GM12801 (cell line): ENCODE measurements around the gene RAC3.

Experiments used
- TF ChIP-seq, protein P1 (sequence below): IDR thresholded peaks from one replicate; pipeline ENCODE4 v1.5.1; 2011; ENCODE audit warnings: control low read depth; ENCODE audit not compliant: insufficient read length; ENCODE audit errors: extremely low read depth

RAC3 gene

GRCh38 chr17:82051776-82052637 lies 20.5 kb downstream of the RAC3 start, which contains the start of the genes GPS1 and RFNG:
Gene GPS1 (plus strand): TSS chr17:82051898. CDS start chr17:82051932, 34 bp downstream.
Gene RFNG (minus strand): TSS chr17:82051811. CDS start chr17:82051766, 45 bp downstream.
- TF ChIP-seq, protein P1, sequence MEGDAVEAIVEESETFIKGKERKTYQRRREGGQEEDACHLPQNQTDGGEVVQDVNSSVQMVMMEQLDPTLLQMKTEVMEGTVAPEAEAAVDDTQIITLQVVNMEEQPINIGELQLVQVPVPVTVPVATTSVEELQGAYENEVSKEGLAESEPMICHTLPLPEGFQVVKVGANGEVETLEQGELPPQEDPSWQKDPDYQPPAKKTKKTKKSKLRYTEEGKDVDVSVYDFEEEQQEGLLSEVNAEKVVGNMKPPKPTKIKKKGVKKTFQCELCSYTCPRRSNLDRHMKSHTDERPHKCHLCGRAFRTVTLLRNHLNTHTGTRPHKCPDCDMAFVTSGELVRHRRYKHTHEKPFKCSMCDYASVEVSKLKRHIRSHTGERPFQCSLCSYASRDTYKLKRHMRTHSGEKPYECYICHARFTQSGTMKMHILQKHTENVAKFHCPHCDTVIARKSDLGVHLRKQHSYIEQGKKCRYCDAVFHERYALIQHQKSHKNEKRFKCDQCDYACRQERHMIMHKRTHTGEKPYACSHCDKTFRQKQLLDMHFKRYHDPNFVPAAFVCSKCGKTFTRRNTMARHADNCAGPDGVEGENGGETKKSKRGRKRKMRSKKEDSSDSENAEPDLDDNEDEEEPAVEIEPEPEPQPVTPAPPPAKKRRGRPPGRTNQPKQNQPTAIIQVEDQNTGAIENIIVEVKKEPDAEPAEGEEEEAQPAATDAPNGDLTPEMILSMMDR: no peak

DNA sequence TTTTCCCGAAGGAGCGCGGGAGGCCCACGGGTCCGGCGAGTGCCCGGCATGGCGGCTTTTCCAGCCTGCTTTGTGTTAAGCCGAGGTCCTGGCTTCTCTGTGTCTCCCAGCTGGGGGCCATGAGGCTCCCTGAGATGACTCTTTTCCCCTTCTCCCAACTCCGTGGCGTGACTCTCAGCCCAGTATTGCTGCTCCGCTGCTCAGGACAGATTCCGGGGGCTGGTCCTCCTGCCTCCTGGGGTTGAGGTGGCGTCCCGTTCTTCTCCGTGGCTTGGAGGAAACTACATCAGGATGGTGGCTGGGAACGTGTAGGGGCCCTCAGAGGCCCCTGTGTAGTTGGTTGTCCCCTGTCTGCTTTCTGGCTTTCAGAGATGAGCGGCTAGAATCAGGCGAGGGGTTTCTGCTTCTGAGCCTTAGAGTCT lies 21.2 kb downstream of the RAC3 start:
- TF ChIP-seq, protein P1: no peak

GRCh38 chr17:82053130-82053529 lies 21.7 kb downstream of the RAC3 start:
- TF ChIP-seq, protein P1: no peak

DNA sequence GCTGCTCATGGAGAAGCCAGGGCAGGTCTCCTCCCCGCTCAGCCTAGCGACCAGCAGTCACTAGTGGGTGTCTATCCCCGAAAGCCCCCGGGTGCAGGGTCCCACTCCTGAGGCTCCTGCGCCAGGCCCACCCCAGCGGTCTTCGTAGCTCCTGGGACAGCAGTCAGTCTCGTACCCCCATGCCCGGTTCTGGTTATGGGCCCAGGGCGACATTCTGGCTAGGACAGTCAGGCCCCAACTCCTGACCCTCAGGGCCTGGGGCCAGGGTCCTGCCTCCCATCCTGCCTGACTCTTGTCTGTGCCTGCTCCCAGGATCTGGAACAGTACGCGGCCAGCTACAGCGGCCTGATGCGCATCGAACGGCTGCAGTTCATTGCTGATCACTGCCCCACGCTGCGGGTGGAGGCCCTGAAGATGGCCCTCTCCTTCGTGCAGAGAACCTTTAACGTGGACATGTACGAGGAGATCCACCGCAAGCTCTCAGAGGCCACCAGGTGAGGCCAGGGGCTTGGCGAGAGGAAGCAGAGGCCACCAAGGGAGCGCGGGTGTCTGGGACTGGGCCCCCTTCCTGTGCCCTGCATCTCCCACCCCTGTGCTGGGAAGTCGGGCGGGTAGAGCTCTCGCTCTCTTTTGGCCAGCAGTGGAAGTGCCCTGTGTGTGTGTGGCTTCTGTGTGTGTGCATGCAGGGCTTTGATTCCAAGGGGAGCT lies 22.2 kb downstream of the RAC3 start:
- TF ChIP-seq, protein P1: no peak

GRCh38 chr17:82054351-82055022 lies 23.0 kb downstream of the RAC3 start:
- TF ChIP-seq, protein P1: no peak

DNA sequence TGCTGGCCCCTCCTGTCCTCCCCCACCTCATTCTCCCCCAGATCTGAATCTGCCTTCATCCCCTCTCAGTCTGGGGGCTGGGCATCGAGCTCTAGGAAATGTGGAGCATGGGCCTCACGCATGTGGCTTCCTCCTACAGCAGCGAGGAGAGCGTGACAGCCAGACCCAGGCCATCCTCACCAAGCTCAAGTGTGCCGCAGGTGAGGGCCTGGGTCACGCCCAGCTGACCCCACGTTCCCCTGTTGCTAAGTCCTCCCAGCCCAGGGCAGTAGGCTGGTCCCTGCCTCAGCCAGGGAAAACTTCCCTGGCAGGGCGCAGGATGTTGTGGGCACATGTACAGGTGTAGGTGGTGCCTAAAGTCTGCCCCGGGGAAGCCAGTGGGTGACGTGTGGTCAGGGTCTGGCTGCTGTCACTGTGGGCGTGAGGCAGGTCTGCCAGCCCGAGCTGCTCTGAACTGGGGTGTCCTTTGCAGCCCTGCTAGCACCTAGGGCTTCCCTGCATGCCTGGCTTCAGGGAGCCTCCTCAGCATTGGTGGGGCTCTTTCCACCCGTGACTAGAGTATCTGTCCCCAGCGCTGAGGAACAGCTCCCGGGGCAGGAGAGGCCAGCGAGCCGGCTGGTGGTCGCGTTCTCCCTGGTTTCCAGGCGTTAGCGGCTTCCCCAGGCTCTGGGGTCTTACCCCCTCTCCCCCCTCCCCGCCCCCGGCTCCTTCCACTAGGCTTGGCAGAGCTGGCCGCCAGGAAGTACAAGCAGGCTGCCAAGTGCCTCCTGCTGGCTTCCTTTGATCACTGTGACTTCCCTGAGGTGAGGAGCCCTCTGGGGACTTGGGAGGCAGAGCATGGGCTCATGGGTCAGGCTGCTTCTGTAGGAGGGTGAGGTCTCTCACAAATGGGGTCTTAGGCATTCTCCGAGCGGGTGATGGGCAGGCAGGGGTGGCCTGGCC lies 23.8 kb downstream of the RAC3 start:
- TF ChIP-seq, protein P1: no peak
